Activated T-cell treated with anti-CD3 and anti-CD28 coated beads for 1 hour (primary cell): ENCODE measurements around the gene TRMT6.

Experiments
- DNase-seq: peaks from one replicate; pipeline ENCODE4 v3.0.0-alpha.2; 2020; ENCODE audit warnings: low read depth

TRMT6 gene

DNA sequence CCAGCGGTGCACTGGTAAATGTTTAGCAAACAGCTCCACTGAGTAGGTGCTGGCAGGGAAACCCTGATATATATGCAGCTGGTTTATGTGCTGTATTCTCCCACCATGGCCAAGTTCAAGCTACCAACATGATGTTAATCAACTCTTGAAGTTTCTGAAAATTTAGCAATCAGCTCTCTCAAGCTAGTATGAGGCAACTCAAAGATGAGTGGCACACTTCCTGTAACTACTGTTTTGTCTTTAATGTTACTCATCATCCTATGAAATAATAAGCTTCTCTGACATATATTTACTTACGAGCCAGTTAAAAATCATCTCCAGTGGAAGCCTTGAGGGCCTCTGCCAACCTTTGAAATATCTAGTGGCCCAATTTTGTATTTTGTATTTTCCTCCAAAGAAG lies 54.7 kb downstream of the TRMT6 start:
- DNase-seq = no peak

DNA sequence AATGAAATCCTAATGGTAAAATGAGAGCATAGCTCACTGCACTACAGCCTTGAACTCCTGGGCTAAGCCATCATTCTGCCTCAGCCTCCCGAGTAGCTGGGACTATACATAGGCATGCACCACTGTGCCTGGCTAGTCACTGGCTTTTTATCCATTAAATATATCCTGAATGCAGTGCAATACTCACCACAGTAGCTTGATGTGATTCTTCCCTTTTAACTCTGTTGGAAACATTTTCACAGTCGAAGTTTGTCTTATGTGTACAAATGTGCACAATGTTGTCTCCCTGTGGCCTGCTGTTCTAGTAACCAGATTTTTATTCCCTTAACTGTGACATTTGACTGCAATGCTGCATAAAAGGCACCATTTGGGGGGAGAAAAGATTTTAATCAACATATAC lies 56.7 kb downstream of the TRMT6 start:
- DNase-seq = no peak

DNA sequence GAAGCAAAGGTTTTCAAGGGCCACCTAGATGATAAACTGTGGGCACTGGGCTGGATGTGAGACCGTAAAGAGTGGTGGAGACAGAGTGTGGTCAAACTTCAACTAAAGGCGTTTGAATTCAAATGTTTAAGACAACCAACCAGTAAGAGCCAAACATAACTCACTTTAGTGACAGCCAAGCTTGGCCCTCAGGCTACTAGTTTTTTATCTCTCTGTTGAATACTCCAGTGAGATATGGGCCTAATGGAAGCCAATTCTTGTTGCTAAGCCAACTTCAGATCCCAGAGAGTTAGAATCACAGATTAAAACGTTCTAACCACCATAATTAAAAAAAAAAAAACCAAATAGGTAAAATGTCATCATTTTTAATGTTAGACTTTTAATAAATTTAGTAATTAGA lies 57.3 kb downstream of the TRMT6 start:
- DNase-seq = no peak

DNA sequence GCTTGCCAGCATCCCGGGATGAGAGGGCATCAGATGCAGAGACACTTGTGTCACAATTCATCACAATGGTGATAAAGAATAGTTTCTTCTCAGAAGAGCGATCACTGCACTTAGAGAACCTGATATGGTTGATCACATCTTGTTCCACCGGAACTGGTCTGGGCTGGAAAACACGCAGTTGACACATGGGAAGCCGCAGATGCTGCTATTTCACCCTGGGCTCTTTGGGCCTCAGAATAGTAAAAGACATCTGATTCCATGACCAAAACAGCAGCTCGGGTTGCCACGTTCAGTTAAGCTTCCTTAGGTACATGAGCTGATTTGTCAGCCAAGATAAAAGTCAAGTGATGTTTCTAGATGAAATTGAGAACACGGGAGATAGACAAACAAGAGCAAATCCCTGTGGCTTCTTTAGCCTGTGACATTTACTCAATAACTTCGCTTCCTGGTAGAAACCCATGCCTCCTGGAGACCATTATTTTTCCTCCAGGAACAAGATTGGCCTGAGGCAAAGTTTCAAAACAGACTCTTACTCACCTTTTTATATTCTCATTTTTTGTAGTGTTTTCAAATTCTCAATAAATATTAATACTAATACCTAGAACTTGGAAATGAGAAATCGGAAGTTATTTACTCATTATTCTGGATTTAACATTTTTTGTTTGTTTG lies 59.4 kb downstream of the TRMT6 start:
- no peak for DNase-seq

DNA sequence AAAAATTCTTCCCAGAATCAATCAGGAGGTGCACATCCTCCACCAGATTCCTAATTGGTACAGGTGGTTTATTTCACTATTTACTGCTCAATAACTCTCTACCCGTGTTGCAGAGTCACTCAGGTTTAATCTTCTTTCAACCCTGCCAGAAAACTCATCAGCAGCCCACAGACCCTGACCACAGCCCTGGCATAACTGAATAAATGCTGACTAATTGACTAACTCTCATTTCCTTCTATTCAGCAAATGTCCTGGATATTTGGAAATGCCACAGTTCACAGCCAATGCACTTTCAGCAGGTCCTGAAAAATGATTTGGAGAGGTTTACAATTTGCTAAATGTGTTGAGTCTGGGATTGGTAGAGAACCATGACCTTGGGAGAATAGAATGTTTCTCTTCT lies 62.3 kb downstream of the TRMT6 start:
- no peak for DNase-seq

DNA sequence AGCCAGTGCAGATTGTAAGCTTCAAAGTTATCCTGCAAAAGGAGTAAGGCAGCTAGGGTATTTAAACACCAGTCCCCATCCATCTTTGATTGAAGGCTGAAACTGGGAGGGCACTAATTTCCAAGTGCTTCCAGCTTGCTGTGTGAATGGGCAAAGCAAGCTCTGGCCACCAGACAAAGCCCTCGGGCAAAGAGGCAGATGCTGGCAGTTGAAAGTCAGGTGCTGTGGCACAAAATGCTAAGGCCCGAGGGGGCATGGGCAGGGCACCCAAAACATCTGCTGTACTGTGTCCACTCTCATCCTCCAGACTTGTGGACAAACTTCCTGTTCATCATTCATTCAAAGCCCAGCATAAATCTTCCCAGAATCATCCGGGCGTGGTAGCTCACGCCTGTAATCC lies 62.9 kb downstream of the TRMT6 start:
- no peak for DNase-seq
